GM18909 (cell line): ENCODE results near the gene OR8D1.

ENCODE experiments used
- ATAC-seq: cut with Tn5 transposase; IDR thresholded peaks from one replicate; pipeline ENCODE4 v1.9.1; 2021; ENCODE audit warnings: mild to moderate bottlenecking; ENCODE audit not compliant: unreplicated experiment, poor library complexity

Gene OR8D1

DNA sequence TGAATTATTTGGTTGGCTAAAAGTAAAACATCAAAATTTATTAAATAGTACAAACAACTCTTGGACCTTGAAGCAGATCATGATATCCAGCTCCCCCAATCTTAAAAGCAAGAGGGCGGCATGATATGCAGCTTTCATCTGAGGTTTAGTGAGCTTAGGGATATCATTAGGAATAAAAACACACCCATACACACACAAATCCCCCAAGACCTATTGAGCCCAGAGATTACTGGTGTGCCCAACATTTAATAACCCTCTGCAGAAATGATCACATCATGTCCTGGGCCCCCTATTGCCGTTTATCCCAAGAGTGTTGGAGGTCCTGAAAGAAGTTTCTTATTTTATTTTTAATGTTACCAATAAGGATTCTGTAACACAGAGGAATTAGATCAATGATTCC lies at the start of gene OR8D1:
Gene OR8D1 (minus strand): TSS at position 101 of the 400 bp plus-strand sequence. CDS start 3,183 bp downstream, outside the sequence.
- ATAC-seq, result no peak

DNA sequence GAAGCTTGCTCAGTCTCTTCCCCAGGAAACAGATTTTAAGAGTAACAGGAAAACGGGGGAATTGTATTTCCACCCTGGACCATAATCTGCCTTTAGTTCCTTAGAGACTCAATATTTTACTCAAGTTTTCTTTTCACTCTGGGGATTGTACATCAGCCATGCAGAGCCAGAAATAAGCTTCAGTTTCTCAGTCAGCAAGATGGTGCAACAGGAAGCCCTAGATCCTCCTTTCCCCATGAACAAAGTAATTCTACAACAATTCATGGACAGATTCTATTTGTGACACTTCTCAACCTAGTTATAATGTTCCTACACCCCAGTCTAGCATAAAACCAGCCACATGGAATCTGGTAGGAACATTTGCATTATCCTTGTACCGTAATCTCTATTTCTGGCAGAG lies 45.8 kb upstream of the OR8D1 start:
- no peak for ATAC-seq

DNA sequence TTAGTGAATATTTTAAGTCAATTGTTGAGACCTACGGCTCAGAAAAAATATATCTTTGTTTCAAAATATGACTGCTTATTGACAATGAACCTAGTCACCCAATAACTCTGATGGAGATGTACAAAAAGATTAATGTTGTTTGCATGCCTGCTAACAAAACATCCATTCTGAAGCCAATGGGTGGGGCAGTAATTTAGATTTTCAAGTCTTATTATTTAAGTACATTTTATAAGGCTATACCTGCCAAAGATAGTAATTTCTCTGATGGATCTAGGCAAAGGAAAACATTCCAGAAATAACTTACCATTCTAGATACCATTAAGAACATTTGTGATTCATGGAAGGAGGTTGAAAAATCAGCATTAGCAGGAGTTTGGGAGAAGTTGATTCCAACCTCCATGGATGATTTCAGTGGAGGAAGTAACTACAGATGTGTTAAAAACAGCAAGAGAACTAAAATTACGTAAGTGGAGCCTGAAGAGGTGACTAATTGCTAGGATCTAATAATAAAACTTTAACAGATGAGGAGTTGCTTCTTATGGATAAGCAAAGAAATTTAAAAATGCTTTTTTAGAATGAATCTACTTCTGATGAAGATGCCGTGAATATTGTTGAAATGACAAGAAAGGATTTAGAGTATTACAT lies 32.7 kb upstream of the OR8D1 start:
- ATAC-seq, result no peak

DNA sequence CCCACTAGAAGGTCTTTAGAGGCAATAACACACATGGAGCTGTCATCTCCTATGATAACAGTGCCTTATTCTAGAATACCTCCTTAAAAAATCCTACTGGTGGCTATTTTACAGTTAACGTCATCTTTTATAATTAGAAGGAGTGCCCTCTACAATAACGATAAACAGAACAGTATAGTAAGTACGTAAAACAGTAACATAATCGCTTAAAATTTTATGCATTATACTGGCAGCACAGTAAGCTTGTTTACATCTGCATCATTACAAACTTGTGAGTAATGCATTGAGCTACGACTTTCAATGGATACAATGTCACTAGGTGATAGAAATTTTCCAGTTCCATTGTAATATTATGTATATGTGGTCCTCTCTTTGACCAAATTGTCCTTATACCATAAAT lies 30.6 kb upstream of the OR8D1 start:
- no peak for ATAC-seq

DNA sequence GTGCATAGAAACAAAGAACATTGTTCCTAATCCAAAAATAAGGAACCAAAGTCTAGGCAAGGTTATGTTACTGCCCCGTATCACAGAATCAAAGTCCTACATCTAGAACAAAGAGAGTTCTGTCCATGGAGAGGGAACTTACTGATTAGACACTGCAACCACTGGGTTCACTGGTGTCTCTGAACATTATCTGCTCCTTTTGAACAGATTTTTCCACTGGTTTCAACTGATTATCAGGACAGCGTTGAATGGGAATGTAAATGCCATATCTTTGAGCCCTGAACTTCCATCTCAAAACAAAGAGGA lies 26.3 kb upstream of the OR8D1 start:
- ATAC-seq, result no peak

DNA sequence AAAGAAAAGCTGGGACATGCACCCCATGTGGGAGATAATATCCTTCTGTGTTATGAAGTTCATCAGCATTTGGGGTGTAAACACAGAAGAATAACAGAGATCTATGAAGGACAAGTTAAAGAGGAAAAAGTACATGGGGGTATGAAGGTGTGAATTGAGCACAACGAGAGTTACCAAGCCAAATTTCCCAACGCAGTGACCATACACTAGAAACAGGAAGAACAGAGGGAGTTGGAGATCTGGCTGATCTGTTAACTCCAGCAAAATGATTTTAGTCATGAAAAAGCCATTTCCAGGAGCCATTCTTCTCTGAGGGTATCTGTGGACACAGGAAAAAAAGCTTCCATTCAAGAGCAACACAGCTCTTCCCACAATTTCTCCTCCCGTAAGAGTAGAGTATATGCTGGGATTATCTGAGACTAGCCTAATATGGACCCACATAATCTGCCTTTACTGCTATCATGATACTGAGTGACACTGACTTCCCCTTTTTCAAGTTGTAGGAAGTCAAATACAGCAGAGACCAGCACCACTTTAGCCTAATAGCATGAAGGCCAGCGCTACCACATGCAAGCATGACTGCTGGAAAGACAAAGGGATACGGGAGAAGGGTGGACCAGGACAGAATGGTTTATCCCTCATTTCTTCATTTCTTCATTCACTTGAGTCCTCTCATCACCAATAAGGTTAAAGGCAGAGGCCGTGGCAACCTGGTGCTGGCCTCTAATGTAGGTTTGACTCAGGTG lies 25.8 kb upstream of the OR8D1 start:
- ATAC-seq, result no peak

DNA sequence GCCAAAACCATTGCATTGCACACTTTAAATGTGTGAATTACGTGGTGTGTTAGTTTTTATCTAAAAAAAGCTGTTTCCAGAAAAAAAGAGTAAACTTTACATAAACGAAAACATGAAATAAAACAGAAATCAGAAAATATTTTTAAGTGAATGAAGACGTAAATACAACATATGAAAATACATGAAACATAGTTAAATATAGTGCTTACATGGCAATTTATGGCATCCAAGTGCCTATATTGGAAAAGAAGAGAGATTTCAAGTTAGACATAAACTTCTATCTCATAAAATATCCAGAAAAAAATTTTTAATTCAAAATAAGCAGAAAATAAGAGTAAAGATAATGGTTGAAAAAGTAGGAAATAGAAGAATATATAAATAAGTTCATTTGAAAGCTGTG lies 18.1 kb upstream of the OR8D1 start:
- ATAC-seq, result no peak

DNA sequence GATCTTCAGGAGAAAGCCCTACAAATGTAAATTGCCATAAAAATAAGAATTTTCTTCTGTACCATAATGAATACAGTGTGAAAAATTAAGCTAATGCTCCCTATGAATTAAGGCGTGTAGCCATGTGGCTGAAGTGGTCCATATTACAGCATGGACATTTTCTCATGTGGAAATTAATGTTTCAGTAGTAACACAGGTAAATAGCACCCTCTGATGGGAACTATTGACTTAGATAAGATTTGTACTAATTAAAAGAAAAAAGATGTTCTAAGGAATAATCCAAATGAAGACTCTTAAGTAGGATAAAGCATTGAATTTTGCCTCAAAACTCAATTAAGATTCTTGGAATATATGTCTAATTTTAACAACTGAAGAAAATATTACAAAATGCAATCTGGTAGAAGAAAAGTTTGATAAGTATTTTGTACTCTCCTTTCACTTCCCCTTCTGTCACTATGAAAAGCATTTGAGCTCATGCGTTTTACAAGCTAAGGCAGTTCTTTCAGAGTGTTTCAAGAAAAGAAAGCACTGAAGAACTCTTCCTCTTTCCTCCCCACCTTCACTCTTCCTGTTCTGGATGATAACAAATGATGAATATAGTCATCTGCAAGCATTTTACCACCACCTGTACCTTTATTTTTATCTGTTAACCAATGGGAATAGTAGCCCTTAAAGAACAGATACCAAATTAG lies 16.2 kb upstream of the OR8D1 start:
- peak; percentile 97 for ATAC-seq

DNA sequence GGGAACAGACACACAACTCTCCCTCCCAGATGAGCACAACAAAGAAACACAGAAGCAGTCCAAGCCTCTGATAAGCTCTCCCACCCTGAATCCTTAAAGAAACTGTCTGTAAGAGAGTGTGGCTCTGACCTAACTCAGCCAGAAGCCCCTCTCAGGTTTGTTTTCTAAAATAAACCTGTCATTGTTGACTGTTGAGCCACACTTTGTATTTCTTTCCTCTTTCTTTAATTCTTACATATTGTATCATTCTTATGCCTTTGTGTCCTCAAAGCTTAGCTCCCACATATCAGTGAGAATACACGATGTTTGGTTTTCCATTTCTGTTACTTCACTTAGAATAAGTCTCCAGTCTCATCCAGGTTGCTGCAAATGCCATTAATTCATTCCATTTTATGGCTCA lies 14.0 kb upstream of the OR8D1 start:
- ATAC-seq, result no peak

DNA sequence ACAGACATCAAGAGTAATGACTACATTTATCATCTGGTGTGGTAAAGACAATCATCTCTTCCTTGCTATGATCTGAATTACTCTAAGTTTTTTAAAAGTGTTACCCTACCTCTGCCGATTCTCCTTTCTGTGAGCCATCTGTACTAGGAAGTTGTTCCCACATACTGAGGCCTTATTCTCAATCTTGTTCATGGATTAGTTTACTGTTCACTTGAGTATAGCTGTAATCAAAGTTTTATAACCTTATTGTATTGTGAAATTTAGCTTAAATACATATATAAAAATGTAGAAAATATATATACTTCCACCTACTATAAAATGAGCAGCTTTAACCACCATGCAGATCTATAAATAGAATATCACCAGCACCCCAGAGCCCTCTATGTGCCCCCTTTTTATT lies 8.6 kb upstream of the OR8D1 start:
- ATAC-seq, result no peak

DNA sequence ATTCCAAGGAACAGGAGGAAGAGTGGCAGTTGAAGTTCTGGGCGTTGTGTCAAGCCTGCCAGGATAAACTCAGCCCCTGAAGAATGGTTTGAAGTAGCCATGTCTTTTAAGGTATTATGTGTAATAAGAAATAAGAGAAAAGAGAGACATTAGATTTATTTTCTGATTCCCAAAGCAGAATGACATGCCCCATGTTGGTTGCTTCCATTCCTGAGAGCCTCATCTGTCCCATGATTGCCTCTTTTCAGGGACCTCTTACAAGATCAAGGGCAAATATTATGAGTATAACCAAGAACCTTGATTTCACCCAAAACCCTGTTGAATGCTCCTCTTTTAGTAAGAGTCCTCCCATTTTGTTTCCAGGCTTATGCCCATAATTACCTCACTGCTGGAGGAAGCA lies 6.3 kb upstream of the OR8D1 start, which contains the start of gene OR8D2:
Gene OR8D2 (minus strand): TSS at position 101 of the 400 bp plus-strand sequence. CDS start 0 bp downstream, at position 101.
- no peak for ATAC-seq

DNA sequence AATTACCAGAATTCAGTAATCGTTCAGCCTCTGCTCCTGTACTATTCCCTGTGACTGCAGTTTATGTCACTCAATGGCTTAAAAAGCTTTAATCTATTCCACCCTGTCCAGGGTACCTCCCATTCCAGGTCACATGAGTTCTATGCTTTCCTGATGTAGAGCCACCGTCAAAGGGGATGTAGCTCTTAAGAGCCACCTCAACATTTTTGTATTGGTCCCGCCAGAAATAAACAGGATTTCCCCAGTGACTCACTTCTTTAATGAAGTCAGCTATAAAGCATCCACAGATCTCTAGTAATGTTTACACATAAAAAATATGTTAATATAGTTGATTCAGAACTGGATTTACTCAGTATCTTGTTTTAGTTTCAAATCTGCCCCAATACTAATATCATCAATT lies 1.3 kb upstream of the OR8D1 start:
- ATAC-seq, result no peak

DNA sequence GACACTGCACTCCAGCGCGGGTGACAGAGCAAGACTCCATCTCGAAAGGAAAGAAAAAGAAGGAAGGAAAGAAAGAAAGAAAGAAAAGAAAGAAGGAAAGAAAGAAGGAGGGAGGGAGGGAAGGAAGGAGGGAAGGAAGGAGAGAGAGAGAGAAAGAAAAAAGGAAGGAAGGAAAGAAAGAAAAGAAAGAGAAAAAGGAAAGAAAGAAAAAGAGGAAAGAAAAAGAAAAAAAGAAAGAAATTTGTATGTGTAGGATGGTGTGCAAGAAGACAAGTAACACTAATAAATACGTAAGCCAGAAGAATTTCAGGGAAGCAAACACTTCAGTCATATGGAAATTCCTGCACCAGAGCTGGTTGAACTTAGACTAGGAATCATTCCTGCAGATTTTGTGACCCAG lies 618 bp downstream of the OR8D1 start:
- no peak for ATAC-seq

DNA sequence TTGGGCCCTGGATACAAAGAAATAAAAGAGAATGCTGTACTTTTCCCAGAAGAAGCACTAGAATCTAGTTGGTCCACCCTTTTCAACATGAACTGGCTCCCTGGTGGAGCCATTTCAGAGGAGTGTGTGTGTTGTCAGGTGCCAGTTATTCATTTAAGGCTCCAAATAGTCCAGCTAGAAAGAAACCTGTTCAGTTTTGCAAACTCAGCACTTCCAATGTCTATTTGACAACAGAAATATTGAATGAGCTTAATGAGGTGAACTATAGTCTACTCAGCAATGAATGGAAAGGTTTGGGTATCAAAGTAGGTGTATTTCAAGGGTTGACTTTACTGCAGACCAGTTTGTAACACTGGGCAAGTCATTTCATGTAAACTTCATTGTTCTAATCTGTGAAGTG lies 2.1 kb downstream of the OR8D1 start:
- no peak for ATAC-seq

DNA sequence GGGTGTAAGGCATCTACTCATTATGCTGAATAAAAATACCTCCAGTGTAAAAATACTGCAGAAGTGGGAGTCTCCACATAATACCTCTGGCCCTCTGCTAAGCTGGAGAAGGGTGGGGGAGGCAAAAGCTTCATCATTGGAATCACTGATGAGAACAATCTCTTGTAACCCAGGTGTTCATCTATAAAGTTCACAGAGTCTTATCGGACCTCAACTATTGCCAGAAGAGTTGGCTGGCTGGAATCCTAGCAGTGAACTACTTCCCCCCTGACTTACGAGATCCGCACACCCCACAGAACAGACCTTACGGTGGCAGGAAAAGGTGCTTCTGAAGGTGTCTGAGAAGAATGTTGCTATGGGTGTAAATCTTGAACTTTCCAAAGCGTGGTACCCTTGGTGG lies 2.5 kb downstream of the OR8D1 start:
- ATAC-seq, result no peak

DNA sequence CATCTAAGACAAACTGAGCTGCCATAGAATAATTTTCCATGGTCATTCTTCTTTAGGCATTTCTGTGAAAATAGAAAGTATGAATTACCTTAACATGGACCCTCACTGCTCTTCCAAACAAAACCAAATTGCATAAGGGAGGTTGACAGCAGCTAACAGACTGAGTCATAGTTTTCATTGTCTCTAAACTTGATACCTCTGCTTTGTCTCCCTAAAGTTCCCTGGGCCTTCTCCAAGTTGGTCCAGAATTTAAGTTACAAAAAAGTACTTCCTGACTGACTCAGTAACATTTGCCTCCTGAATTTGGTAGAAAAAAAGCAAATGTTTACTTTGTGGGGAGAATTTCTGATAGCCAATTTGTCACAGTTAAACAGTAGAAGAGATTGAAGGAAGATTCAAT lies 3.0 kb downstream of the OR8D1 start:
- ATAC-seq, result no peak

DNA sequence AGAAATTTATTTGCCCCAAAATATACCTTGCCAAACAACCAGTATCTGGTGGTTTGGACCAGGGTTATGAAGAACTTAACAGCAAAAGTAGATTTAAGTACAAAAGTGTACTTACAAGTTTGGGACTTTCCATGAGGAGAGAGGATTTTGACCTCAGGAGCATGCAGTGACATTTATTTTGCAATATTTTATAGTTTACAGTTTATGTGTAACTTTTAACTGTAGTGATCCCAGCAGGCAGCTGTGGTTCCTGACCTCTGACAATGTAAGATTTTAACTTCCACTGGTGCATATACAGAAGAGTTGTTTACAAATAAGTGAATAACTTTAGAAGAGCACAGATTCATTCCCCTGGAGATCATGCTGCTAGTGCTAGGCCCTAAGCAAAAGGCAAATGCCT lies 6.7 kb downstream of the OR8D1 start:
- ATAC-seq, result no peak

DNA sequence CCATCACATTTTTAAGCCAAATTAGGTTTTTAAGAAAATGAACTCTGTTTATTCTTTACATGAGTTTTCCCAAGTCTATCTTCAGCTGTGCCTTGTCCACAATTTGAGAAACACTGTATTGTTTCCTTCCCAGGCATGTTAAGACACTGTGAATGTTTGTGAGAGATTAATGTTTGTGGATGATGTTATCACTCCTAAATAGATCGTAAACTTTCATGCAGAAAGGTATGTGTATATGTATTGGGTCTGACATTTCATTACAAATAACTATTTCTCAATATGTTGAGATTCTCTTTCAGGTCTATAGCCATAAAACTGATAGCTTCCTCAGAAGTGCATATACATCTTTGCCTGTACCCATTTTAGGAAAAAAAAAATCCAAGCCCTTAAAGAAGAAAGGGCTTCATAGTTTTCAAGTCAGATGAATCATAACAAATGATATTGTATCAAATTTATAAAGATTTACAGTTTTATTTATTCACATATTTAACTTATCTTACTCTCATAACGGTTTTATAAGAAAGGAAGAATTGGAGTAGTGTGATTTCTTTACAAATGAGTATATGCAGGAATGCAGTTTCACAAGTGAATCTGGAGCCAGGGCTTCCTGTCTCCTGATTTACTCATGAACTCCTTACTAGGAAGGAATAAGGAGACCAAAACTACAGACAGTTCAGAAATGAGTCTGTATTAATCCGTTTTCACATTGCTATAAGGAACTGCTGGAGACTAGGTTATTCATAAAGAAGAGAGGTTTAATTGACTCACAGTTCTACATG lies 11.2 kb downstream of the OR8D1 start:
- ATAC-seq, result no peak

DNA sequence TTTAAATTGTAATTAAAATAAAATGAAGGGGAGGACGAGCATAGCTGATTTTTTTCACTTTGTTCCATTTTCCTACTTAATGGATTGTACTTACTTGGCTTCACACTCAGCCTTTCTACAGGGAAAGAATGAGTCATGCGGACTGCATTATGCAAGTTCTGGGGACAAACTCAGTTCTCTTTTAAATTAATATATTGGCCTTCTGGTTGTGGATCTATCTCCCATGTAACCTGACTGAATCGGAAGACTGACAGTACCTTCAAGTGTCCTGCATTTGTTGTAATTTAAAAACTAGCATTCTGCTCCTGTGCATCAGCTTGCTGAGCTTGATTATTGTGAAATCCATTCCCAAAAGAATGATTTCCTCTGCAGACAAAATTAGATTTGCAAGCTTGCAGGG lies 12.2 kb downstream of the OR8D1 start:
- ATAC-seq, result no peak

DNA sequence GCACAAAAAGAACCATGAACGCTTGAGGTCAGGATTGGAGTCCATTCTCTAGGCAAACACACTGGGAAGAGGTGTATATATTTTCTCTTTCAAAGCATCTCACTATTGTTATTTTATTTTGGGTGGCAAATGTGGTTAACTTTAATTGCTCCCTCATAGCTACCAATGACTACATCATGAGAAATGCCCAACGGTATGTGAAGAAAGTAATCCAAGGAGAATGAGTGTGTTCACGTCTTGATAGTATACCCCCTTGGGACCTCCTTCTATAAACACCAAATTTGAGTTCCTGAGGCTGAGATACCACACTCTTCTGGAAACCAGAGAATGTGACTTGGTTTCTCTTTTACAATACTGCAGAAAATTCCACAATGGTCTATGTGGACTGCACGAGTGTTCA lies 15.8 kb downstream of the OR8D1 start:
- ATAC-seq, result no peak

DNA sequence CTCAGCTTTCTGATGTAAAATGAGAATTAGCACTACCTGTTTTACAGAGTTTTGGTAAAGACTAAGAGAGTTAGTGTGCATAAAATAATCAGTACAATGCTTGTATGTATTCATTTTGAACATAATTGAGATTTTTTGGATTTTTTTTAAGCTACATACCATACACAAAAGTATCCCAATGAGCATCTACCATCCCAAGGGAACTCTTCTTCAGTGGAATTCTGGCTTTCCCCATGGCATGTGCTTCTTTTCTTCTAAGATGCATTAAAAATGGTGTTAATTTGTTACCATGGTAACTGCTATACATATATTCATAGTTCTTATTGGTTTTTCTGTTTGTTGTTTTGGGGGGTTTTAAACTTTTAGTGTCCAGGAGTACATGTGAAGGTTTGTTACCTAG lies 17.7 kb downstream of the OR8D1 start:
- ATAC-seq, result no peak
